Nephron (organoid): ENCODE results near the gene COMT.
"Not testable (repeated sequence)": the region's sequence is repeated elsewhere in the genome, so short reads cannot be mapped to it uniquely, and the experiment has no call there.

Experiments used
- H3K27ac Mint-ChIP-seq, 3 experiments: 2 replicates each; pipeline ENCODE4 v1.8.0; 2020; ENCODE audit warnings: mixed read lengths in 3 of 3, mild to moderate bottlenecking in 2 of 3, moderate library complexity in 1 of 3
- H3K27me3 Mint-ChIP-seq: 2 replicates; pipeline ENCODE4 v1.8.0; 2021; ENCODE audit warnings: low read depth, mild to moderate bottlenecking, moderate library complexity, mixed read lengths
- H3K36me3 Mint-ChIP-seq: 2 replicates; pipeline ENCODE4 v1.8.0; 2020; ENCODE audit warnings: low read depth, mixed read lengths
- H3K4me1 Mint-ChIP-seq: 2 replicates; pipeline ENCODE4 v1.8.0; 2020; ENCODE audit warnings: mixed read lengths
- H3K4me3 Mint-ChIP-seq, 3 experiments: 2 replicates each; pipeline ENCODE4 v1.8.0; 2020; ENCODE audit warnings: mild to moderate bottlenecking in 3 of 3, mixed read lengths in 3 of 3, moderate library complexity in 2 of 3
- H3K9me3 Mint-ChIP-seq: 2 replicates; pipeline ENCODE4 v1.8.0; 2020; ENCODE audit warnings: mixed read lengths
- CTCF ChIP-seq, 3 experiments: fragments of 200-600 bp; sonication (generic); IDR thresholded peaks; one replicate each; pipeline ENCODE4 v1.5.0; 2021; ENCODE audit warnings: antibody characterized with exemption in 3 of 3; ENCODE audit not compliant: unreplicated experiment in 3 of 3

Gene COMT

GRCh38 chr22:19921544-19922081 is 20.0 kb upstream of the COMT start:
- no peaks in the 10 kb centered on the region for H3K4me1 Mint-ChIP-seq
- no peaks in the 10 kb centered on the region for H3K9me3 Mint-ChIP-seq
- H3K36me3 Mint-ChIP-seq: peaks cover 7% of the 10 kb centered on the region
- H3K27me3 Mint-ChIP-seq: peaks cover 4% of the 10 kb centered on the region
- no peak overlapping the region for H3K4me3 Mint-ChIP-seq
- no peak overlapping the region for H3K27ac Mint-ChIP-seq
- no peak for TF ChIP-seq CTCF (IDR thresholded peaks at IDR 0.05; ENCODE audit: unreplicated experiment in 3 of 3)

- H3K36me3 Mint-ChIP-seq: peaks cover 3% of the 10 kb centered on the region
- H3K4me1 Mint-ChIP-seq: no peaks in the 10 kb centered on the region
- H3K4me3 Mint-ChIP-seq: no peak overlapping the region
- no peak for TF ChIP-seq CTCF (IDR thresholded peaks at IDR 0.05; ENCODE audit: unreplicated experiment in 3 of 3)
- peaks cover 4% of the 10 kb centered on the region for H3K27me3 Mint-ChIP-seq
- no peaks in the 10 kb centered on the region for H3K9me3 Mint-ChIP-seq
- H3K27ac Mint-ChIP-seq: no peak overlapping the region
Observed at GRCh38 chr22:19923914-19924513, 17.6 kb upstream of the COMT start.

- H3K36me3 Mint-ChIP-seq, H3K4me1 Mint-ChIP-seq, H3K27me3 Mint-ChIP-seq, H3K9me3 Mint-ChIP-seq, H3K4me3 Mint-ChIP-seq, H3K27ac Mint-ChIP-seq: not testable (repeated sequence)
Observed at GRCh38 chr22:19926028-19926427, 15.5 kb upstream of the COMT start.

GRCh38 chr22:19927696-19928095 is 13.9 kb upstream of the COMT start:
- TF ChIP-seq CTCF (IDR thresholded peaks at IDR 0.05; ENCODE audit: unreplicated experiment in 3 of 3): no peak

GRCh38 chr22:19928207-19928606 is 13.4 kb upstream of the COMT start:
- no peak for TF ChIP-seq CTCF (IDR thresholded peaks at IDR 0.05; ENCODE audit: unreplicated experiment in 3 of 3)
- Mint-ChIP-seq H3K36me3 (peaks cover 3% of the 10 kb centered on the region), H3K27me3 (no peaks in the 10 kb centered on the region), H3K9me3 (no peaks in the 10 kb centered on the region), H3K4me1 (no peaks in the 10 kb centered on the region), H3K4me3 (no peak overlapping the region), H3K27ac (no peak overlapping the region)

More at GRCh38 chr22:19927696-19928095, 13.9 kb upstream of the COMT start:
- no peaks in the 10 kb centered on the region for H3K9me3 Mint-ChIP-seq
- peaks cover 3% of the 10 kb centered on the region for H3K36me3 Mint-ChIP-seq
- H3K4me1 Mint-ChIP-seq: no peaks in the 10 kb centered on the region
- peaks cover 4% of the 10 kb centered on the region for H3K27me3 Mint-ChIP-seq
- no peak overlapping the region for H3K27ac Mint-ChIP-seq
- no peak overlapping the region for H3K4me3 Mint-ChIP-seq

GRCh38 chr22:19929586-19930550 is 11.7 kb upstream of the COMT start:
- Mint-ChIP-seq H3K27ac (no peak overlapping the region), H3K36me3 (no peaks in the 10 kb centered on the region), H3K4me3 (no peak overlapping the region), H3K9me3 (no peaks in the 10 kb centered on the region), H3K4me1 (no peaks in the 10 kb centered on the region), H3K27me3 (no peaks in the 10 kb centered on the region)
- no peak for TF ChIP-seq CTCF (IDR thresholded peaks at IDR 0.05; ENCODE audit: unreplicated experiment in 3 of 3)
